ENCODE data around the gene ANO9.

The ANO9 gene

DNA sequence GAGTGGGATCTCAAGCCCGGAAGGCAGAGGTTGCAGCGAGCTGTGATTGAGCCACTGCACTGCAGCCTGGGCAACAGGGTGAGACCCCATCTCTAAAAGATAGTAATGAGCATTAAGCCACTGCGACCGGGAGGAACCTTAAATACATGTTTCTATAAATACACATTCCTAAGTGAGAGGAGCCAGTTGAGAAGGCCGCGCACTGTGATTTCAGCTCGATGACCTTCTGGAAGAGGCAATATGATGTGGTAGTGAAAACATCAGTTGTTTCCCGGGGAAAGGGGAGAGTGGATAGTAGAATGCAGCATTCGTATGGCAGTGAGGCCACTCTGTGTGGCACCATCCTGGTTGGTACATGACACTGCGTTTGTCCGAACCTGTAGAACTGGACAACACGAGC is 26.2 kb upstream of the ANO9 start:
- WGBS (ENCODE audit: extremely low coverage, insufficient coverage, insufficient read length): no CpG with 5 or more reads among the region's 12 CpGs
- Histone ChIP-seq H3K79me1 (ENCODE audit: low read length) (peaks cover 13% of the 10 kb centered on the region), H2BK120ac (ENCODE audit: insufficient read depth, low read length, poor library complexity) (no peak overlapping the region), H3K36me3 (ENCODE audit: control insufficient read depth in 1 of 2, insufficient read depth in 2 of 2, low read length in 2 of 2) (peaks cover 3 to 5% of the 10 kb centered on the region in 2 experiments), H4K12ac (ENCODE audit: low read depth, low read length) (no peak overlapping the region), H3K14ac (ENCODE audit: low read length) (no peak overlapping the region), H3K18ac (ENCODE audit: low read length) (no peak overlapping the region), H3K4me2 (ENCODE audit: low read length) (no peak overlapping the region), H4K91ac (ENCODE audit: low read depth, low read length) (peak overlapping the region; percentile 12), H3K23ac (ENCODE audit: low read length) (no peak overlapping the region), H2BK5ac (ENCODE audit: low read depth, low read length, poor library complexity) (no peak overlapping the region), H3K4me1 (ENCODE audit: control insufficient read depth in 1 of 2, insufficient read depth in 2 of 2, low read length in 2 of 2) (peaks cover 28 to 39% of the 10 kb centered on the region in 2 experiments), H3K9me3 (ENCODE audit: insufficient read depth, low read depth, low read length) (peaks cover 1% of the 10 kb centered on the region), H3K79me2 (ENCODE audit: control insufficient read depth, insufficient read depth, low read length, poor library complexity) (peaks cover 2% of the 10 kb centered on the region), H2AFZ (ENCODE audit: insufficient read depth, low read length, poor library complexity) (no peak overlapping the region), H3K27ac (ENCODE audit: low read depth, low read length) (no peak overlapping the region), H3K27me3 (ENCODE audit: insufficient read depth, low read length) (no peaks in the 10 kb centered on the region), H2BK12ac (ENCODE audit: low read length) (no peak overlapping the region), H2AK5ac (ENCODE audit: low read length) (no peak overlapping the region), H4K8ac (ENCODE audit: low read depth, low read length) (no peak overlapping the region), H3K9ac (ENCODE audit: low read length) (no peak overlapping the region), H3K4ac (ENCODE audit: low read depth, low read length) (no peak overlapping the region), H3K4me3 (ENCODE audit: low read depth, low read length) (no peak overlapping the region)
- no peak for DNase-seq

GRCh38 chr11:465896-466530 is 24.2 kb upstream of the ANO9 start:
- no CpG with 5 or more reads among the region's 9 CpGs for whole genome bisulfite sequencing (ENCODE audit: extremely low coverage, insufficient coverage, insufficient read length)
- H3K27ac ChIP-seq (ENCODE audit: low read depth, low read length): peak overlapping the region; percentile 82
- no peak overlapping the region for H2AFZ ChIP-seq (ENCODE audit: insufficient read depth, low read length, poor library complexity)
- no peak overlapping the region for H3K4me3 ChIP-seq (ENCODE audit: low read depth, low read length)
- peak overlapping the region; percentile 48 for H3K4me2 ChIP-seq (ENCODE audit: low read length)
- H3K14ac ChIP-seq (ENCODE audit: low read length): no peak overlapping the region
- DNase-seq: peak; percentile 93 to 97
- H3K36me3 ChIP-seq (ENCODE audit: control insufficient read depth in 1 of 2, insufficient read depth in 2 of 2, low read length in 2 of 2): peaks cover 19 to 21% of the 10 kb centered on the region in 2 experiments
- H2BK120ac ChIP-seq (ENCODE audit: insufficient read depth, low read length, poor library complexity): peak overlapping the region; percentile 58
- peak overlapping the region; percentile 61 for H2BK12ac ChIP-seq (ENCODE audit: low read length)
- peaks cover 28 to 44% of the 10 kb centered on the region in 2 experiments for H3K4me1 ChIP-seq (ENCODE audit: control insufficient read depth in 1 of 2, insufficient read depth in 2 of 2, low read length in 2 of 2)
- no peak overlapping the region for H3K23ac ChIP-seq (ENCODE audit: low read length)
- H4K91ac ChIP-seq (ENCODE audit: low read depth, low read length): peak overlapping the region; percentile 70
- no peak overlapping the region for H4K12ac ChIP-seq (ENCODE audit: low read depth, low read length)
- peaks cover 15% of the 10 kb centered on the region for H3K79me1 ChIP-seq (ENCODE audit: low read length)
- peak overlapping the region; percentile 51 for H3K18ac ChIP-seq (ENCODE audit: low read length)
- peak overlapping the region; percentile 88 for H2BK5ac ChIP-seq (ENCODE audit: low read depth, low read length, poor library complexity)
- peaks cover 1% of the 10 kb centered on the region for H3K9me3 ChIP-seq (ENCODE audit: insufficient read depth, low read depth, low read length)
- no peak overlapping the region for H3K9ac ChIP-seq (ENCODE audit: low read length)
- H3K79me2 ChIP-seq (ENCODE audit: control insufficient read depth, insufficient read depth, low read length, poor library complexity): peaks cover 6% of the 10 kb centered on the region
- no peak overlapping the region for H3K4ac ChIP-seq (ENCODE audit: low read depth, low read length)
- H3K27me3 ChIP-seq (ENCODE audit: insufficient read depth, low read length): no peaks in the 10 kb centered on the region
- H2AK5ac ChIP-seq (ENCODE audit: low read length): no peak overlapping the region
- H4K8ac ChIP-seq (ENCODE audit: low read depth, low read length): no peak overlapping the region

GRCh38 chr11:464316-464715 is 22.5 kb upstream of the ANO9 start:
- H2AK5ac ChIP-seq (ENCODE audit: low read length): peak overlapping the region; percentile 1
- no peak overlapping the region for H4K12ac ChIP-seq (ENCODE audit: low read depth, low read length)
- no peak overlapping the region for H2BK5ac ChIP-seq (ENCODE audit: low read depth, low read length, poor library complexity)
- H3K4me1 ChIP-seq (ENCODE audit: control insufficient read depth in 1 of 2, insufficient read depth in 2 of 2, low read length in 2 of 2): peaks cover 32 to 53% of the 10 kb centered on the region in 2 experiments
- no peak overlapping the region for H2BK120ac ChIP-seq (ENCODE audit: insufficient read depth, low read length, poor library complexity)
- H3K4ac ChIP-seq (ENCODE audit: low read depth, low read length): peak overlapping the region; percentile 75
- no peak overlapping the region for H3K4me2 ChIP-seq (ENCODE audit: low read length)
- H3K23ac ChIP-seq (ENCODE audit: low read length): no peak overlapping the region
- no peaks in the 10 kb centered on the region for H3K9me3 ChIP-seq (ENCODE audit: insufficient read depth, low read depth, low read length)
- H2BK12ac ChIP-seq (ENCODE audit: low read length): peak overlapping the region; percentile 71
- no peak overlapping the region for H2AFZ ChIP-seq (ENCODE audit: insufficient read depth, low read length, poor library complexity)
- H3K27ac ChIP-seq (ENCODE audit: low read depth, low read length): no peak overlapping the region
- H3K79me1 ChIP-seq (ENCODE audit: low read length): peaks cover 19% of the 10 kb centered on the region
- H3K18ac ChIP-seq (ENCODE audit: low read length): no peak overlapping the region
- peak overlapping the region; percentile 60 for H3K14ac ChIP-seq (ENCODE audit: low read length)
- H3K27me3 ChIP-seq (ENCODE audit: insufficient read depth, low read length): no peaks in the 10 kb centered on the region
- peaks cover 29 to 32% of the 10 kb centered on the region in 2 experiments for H3K36me3 ChIP-seq (ENCODE audit: control insufficient read depth in 1 of 2, insufficient read depth in 2 of 2, low read length in 2 of 2)
- H4K8ac ChIP-seq (ENCODE audit: low read depth, low read length): no peak overlapping the region
- WGBS (ENCODE audit: extremely low coverage, insufficient coverage, insufficient read length): no CpG with 5 or more reads among the region's 24 CpGs
- peaks cover 10% of the 10 kb centered on the region for H3K79me2 ChIP-seq (ENCODE audit: control insufficient read depth, insufficient read depth, low read length, poor library complexity)
- peak overlapping the region; percentile 45 for H4K91ac ChIP-seq (ENCODE audit: low read depth, low read length)
- DNase-seq: no peak
- no peak overlapping the region for H3K4me3 ChIP-seq (ENCODE audit: low read depth, low read length)
- no peak overlapping the region for H3K9ac ChIP-seq (ENCODE audit: low read length)

GRCh38 chr11:462107-462890 is 20.5 kb upstream of the ANO9 start:
- H2BK12ac ChIP-seq (ENCODE audit: low read length): no peak overlapping the region
- no peak overlapping the region for H3K27ac ChIP-seq (ENCODE audit: low read depth, low read length)
- H2BK5ac ChIP-seq (ENCODE audit: low read depth, low read length, poor library complexity): no peak overlapping the region
- no peak overlapping the region for H3K18ac ChIP-seq (ENCODE audit: low read length)
- H3K9me3 ChIP-seq (ENCODE audit: insufficient read depth, low read depth, low read length): no peaks in the 10 kb centered on the region
- H3K14ac ChIP-seq (ENCODE audit: low read length): peak overlapping the region; percentile 25
- peaks cover 32 to 33% of the 10 kb centered on the region in 2 experiments for H3K36me3 ChIP-seq (ENCODE audit: control insufficient read depth in 1 of 2, insufficient read depth in 2 of 2, low read length in 2 of 2)
- H4K12ac ChIP-seq (ENCODE audit: low read depth, low read length): no peak overlapping the region
- H3K23ac ChIP-seq (ENCODE audit: low read length): no peak overlapping the region
- peaks cover 27 to 43% of the 10 kb centered on the region in 2 experiments for H3K4me1 ChIP-seq (ENCODE audit: control insufficient read depth in 1 of 2, insufficient read depth in 2 of 2, low read length in 2 of 2)
- H2AK5ac ChIP-seq (ENCODE audit: low read length): peak overlapping the region; percentile 58
- no peak overlapping the region for H4K91ac ChIP-seq (ENCODE audit: low read depth, low read length)
- DNase-seq: no peak
- no peak overlapping the region for H3K4me2 ChIP-seq (ENCODE audit: low read length)
- no peak overlapping the region for H3K9ac ChIP-seq (ENCODE audit: low read length)
- peaks cover 17% of the 10 kb centered on the region for H3K79me1 ChIP-seq (ENCODE audit: low read length)
- H2AFZ ChIP-seq (ENCODE audit: insufficient read depth, low read length, poor library complexity): no peak overlapping the region
- no peak overlapping the region for H2BK120ac ChIP-seq (ENCODE audit: insufficient read depth, low read length, poor library complexity)
- peak overlapping the region; percentile 59 for H3K4ac ChIP-seq (ENCODE audit: low read depth, low read length)
- WGBS (ENCODE audit: extremely low coverage, insufficient coverage, insufficient read length): no CpG with 5 or more reads among the region's 16 CpGs
- H3K79me2 ChIP-seq (ENCODE audit: control insufficient read depth, insufficient read depth, low read length, poor library complexity): peaks cover 10% of the 10 kb centered on the region
- no peaks in the 10 kb centered on the region for H3K27me3 ChIP-seq (ENCODE audit: insufficient read depth, low read length)
- H3K4me3 ChIP-seq (ENCODE audit: low read depth, low read length): no peak overlapping the region
- no peak overlapping the region for H4K8ac ChIP-seq (ENCODE audit: low read depth, low read length)
